Measurements from ENCODE around the gene TMC3.

DNA sequence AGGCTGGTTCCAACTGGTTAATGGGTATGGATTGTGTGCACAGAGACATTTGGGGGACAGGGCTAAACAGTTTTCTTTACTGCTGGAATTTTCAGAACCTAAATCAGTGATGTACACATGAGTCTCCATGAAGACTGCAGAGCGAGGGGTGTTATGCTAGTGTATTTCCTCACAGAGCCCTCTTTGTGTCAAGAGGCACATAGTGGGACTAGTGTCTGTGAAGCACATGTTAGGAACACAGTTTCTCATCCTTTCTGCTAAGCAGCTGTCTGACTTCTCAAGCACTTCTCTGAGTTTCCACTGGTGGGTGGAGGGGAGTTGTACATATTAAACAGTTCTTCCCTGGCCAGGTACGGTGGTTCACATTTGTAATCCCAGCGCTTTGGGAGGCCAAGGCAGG is 40.6 kb downstream of the TMC3 start:
- TF ChIP-seq FOXJ3 (CRISPR knock-in tag; IDR thresholded peaks at IDR 0.05; ENCODE audit: borderline replicate concordance) = no peak
- TF ChIP-seq ZFX (CRISPR knock-in tag; IDR thresholded peaks at IDR 0.05; ENCODE audit: low read depth) = no peak
- TF ChIP-seq, protein P1, sequence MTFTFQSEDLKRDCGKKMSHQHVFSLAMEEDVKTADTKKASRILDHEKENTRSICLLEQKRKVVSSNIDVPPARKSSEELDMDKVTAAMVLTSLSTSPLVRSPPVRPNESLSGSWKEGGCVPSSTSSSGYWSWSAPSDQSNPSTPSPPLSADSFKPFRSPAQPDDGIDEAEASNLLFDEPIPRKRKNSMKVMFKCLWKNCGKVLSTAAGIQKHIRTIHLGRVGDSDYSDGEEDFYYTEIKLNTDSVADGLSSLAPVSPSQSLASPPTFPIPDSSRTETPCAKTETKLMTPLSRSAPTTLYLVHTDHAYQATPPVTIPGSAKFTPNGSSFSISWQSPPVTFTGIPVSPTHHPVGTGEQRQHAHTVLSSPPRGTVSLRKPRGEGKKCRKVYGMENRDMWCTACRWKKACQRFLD (CRISPR knock-in tag; IDR thresholded peaks at IDR 0.05; ENCODE audit: borderline replicate concordance) = no peak
- TF ChIP-seq GTF2F1 (IDR thresholded peaks at IDR 0.05; ENCODE audit: low read length) = no peak
- TF ChIP-seq CTCF (CRISPR knock-in tag; IDR thresholded peaks at IDR 0.05) = no peak
- no peak for TF ChIP-seq ZFP36L2 (CRISPR knock-in tag; IDR thresholded peaks at IDR 0.05)
- no peak for TF ChIP-seq HNF1B (CRISPR knock-in tag; IDR thresholded peaks at IDR 0.05)
- TF ChIP-seq, protein P2, sequence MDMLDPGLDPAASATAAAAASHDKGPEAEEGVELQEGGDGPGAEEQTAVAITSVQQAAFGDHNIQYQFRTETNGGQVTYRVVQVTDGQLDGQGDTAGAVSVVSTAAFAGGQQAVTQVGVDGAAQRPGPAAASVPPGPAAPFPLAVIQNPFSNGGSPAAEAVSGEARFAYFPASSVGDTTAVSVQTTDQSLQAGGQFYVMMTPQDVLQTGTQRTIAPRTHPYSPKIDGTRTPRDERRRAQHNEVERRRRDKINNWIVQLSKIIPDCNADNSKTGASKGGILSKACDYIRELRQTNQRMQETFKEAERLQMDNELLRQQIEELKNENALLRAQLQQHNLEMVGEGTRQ (IDR thresholded peaks at IDR 0.05; ENCODE audit: low read depth, low read length) = no peak
- TF ChIP-seq, protein P2 (CRISPR knock-in tag; IDR thresholded peaks at IDR 0.05; ENCODE audit: borderline replicate concordance) = no peak
- no peak for TF ChIP-seq POLR2A (IDR thresholded peaks at IDR 0.05; ENCODE audit: insufficient read depth in 1 of 2, low read depth in 2 of 2, low read length in 2 of 2)
- TF ChIP-seq ZNF691 (CRISPR knock-in tag; IDR thresholded peaks at IDR 0.05; ENCODE audit: borderline replicate concordance, low read depth) = no peak
- no peak for TF ChIP-seq CEBPB (IDR thresholded peaks at IDR 0.05; ENCODE audit: borderline replicate concordance, low read depth, low read length)
- no peak for TF ChIP-seq POLR2AphosphoS5 (IDR thresholded peaks at IDR 0.05; ENCODE audit: low read depth, low read length)

Data from HepG2 (cell line).